HAP-1 (cell line): ENCODE results near the gene ARGLU1.
"Not testable (repeated sequence)": the region's sequence is repeated elsewhere in the genome, so short reads cannot be mapped to it uniquely, and the experiment has no call there.

ENCODE experiments used
- DNase-seq, 2 experiments: peaks; one replicate each; pipeline ENCODE4 v3.0.0-alpha.2; 2016 to 2020; ENCODE audit warnings: low spot score in 2 of 2
- H3K27me3 ChIP-seq: fragments of 250-450 bp; sonication (Bioruptor Pico); 2 replicates; pipeline ENCODE4 v1.5.1; 2020; ENCODE audit warnings: low read depth, mild to moderate bottlenecking, moderate library complexity
- H3K36me3 ChIP-seq: fragments of 250-450 bp; sonication (Bioruptor Pico); replicated peaks from 2 replicates; pipeline ENCODE4 v1.5.1; 2020; ENCODE audit warnings: mild to moderate bottlenecking
- H3K4me1 ChIP-seq: fragments of 250-450 bp; sonication (Bioruptor Pico); 2 replicates; pipeline ENCODE4 v1.5.1; 2020; ENCODE audit warnings: mild to moderate bottlenecking
- H3K4me3 ChIP-seq: fragments of 250-450 bp; sonication (Bioruptor Pico); 2 replicates; pipeline ENCODE4 v1.5.1; 2020; ENCODE audit warnings: mild to moderate bottlenecking, moderate library complexity
- H3K9me3 ChIP-seq: fragments of 250-450 bp; sonication (Bioruptor Pico); 2 replicates; pipeline ENCODE4 v1.5.1; 2020; ENCODE audit warnings: mild to moderate bottlenecking, moderate library complexity
- in situ Hi-C: fragments of 300-500 bp; cut with MboI; formaldehyde crosslinking; loops from 3 replicates; pipeline ENCODE4 v1.14.3; 2020; ENCODE audit warnings: low sequenced_read_pairs, inconsistent platforms, mixed read lengths

ARGLU1 gene

DNA sequence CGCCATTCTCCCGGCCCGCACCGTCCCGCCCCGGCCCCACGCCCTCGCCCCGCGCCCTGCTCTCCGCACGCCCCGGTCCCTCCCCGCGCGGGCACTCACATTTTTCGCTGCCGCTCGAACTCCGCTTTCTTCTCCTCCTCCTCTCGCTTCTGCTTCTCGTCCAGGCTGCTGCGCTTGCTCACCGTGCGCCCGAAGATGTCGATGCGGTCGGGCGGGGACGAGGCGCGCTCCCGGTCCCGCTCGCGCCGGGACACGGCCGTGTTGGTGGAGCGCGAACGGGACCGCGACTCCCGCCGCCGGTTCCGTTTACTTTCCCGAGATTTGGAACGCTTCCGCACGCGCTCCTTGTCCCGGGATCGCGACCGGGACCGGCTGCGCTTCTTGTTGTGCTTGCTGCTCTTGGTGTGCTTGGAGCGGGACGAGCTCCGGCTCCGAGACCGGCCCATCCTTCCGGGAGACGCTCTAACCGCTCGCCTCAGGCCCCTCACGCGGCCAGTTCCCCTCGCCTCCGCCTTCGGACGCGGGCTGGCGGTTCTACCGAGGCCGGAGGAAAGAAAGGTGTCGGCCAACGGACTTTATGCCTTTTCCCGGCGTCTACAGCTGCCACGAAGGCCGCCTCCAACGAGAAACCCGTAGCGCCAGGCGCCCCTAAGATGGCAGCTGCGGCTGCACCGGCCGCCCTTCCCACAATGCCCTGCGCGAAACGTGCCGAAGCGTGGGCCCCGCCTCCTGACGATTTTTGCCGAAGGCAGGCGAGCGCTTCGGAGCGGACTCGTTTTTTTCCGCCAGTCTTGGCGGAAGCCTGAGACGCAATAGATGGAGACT lies at the start of gene ARGLU1:
Gene ARGLU1, minus strand, starts transcription at position 664 of the 825 bp plus-strand sequence. Its CDS starts 218 bp downstream, at position 446.
- Histone ChIP-seq H3K4me3 (peak within 1 kb of the TSS; percentile 94), H3K9me3 (no peaks in the 10 kb centered on the region), H3K36me3 (0 out of 2 replicates have a peak, but pooled peaks cover 3% of the 10 kb centered on the region), H3K27me3 (no peaks in the 10 kb centered on the region), H3K4me1 (peaks cover 27% of the 10 kb centered on the region)
- DNase-seq, result peak; percentile 80 to 94
- in situ Hi-C loops, result loop anchor here (25.0 kb wide), 1 partner anchor 345 kb away; no protein-coding TSS in a partner anchor

- in situ Hi-C loops, result no loop called here
- Histone ChIP-seq H3K9me3 (no peaks in the 10 kb centered on the region), H3K4me3 (no peak overlapping the region), H3K27me3 (peaks cover 13% of the 10 kb centered on the region), H3K4me1 (no peaks in the 10 kb centered on the region), H3K36me3 (no peaks in the 10 kb centered on the region)
- no peak for DNase-seq
Observed at GRCh38 chr13:106617561-106617960, 49.6 kb upstream of the ARGLU1 start.

DNA sequence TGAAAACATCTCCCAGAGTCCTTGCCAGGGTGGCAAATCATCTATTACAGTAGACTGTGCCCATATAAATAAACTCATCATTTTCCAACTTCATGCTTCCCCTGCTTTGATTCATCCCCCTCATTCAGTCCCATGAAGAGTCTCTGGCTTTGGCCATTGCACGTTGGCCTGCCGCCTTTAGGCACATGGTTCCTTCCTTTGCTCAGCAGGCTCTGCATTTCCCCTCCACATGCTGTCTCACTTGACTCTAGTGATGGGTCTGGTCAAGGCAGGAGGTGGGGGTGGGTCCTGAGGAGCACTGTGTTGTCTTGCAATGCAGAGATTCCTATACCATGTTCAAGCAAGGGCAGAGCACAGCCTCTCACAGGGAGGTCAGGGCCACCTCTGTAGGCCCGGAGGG lies 48.8 kb upstream of the ARGLU1 start:
- H3K4me3 ChIP-seq, result no peak overlapping the region
- H3K27me3 ChIP-seq, result peaks cover 5% of the 10 kb centered on the region; the same call in 1 of the 2 replicates
- H3K36me3 ChIP-seq, result no peaks in the 10 kb centered on the region
- DNase-seq, result no peak
- in situ Hi-C loops, result no loop called here
- H3K4me1 ChIP-seq, result no peaks in the 10 kb centered on the region
- no peaks in the 10 kb centered on the region for H3K9me3 ChIP-seq

DNA sequence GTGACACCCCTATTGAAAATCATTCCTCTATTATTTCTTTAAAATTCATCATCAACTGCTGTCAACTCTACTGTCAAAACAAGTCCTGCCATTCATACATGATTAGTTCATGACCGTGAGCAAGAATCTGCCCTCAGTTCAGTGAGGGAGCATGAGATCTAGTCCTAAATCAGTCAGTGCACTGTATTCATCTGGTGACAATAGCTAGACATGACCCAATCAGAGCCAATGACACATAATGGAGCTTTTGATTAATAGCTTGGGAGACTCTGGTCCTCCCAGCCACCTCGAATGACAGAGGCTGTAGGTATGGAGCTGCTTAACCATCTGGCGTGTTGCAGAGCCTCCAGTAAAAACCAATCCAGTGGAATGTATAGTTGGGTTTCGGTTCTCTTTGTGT lies 46.9 kb upstream of the ARGLU1 start:
- no peak for DNase-seq
- no peak overlapping the region for H3K4me3 ChIP-seq
- no peaks in the 10 kb centered on the region for H3K27me3 ChIP-seq
- in situ Hi-C loops, result no loop called here
- H3K4me1 ChIP-seq, result no peaks in the 10 kb centered on the region
- no peaks in the 10 kb centered on the region for H3K36me3 ChIP-seq
- H3K9me3 ChIP-seq, result no peaks in the 10 kb centered on the region

DNA sequence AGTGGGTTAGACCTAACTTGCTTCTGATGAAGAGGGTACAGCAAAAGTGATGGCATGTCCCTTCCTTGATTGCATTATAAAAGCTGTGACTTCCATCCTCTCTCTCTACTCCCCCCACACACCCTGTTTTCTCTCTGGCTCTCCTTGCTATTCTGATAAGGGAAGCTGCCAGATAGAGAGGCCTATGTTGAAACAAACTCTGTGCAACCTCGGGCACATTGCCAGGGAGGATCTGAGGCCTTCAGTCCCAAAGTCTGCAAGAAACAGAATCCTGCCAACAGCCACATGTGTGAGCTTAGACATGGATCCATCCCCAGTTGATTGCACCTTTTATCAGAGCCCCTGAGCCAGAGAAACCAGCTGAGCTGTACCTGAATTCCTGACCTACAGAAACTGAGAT lies 44.8 kb upstream of the ARGLU1 start:
- Histone ChIP-seq H3K9me3 (no peaks in the 10 kb centered on the region), H3K4me3 (no peak overlapping the region), H3K27me3 (no peaks in the 10 kb centered on the region), H3K36me3 (no peaks in the 10 kb centered on the region), H3K4me1 (no peaks in the 10 kb centered on the region)
- DNase-seq, result no peak
- in situ Hi-C loops, result no loop called here

DNA sequence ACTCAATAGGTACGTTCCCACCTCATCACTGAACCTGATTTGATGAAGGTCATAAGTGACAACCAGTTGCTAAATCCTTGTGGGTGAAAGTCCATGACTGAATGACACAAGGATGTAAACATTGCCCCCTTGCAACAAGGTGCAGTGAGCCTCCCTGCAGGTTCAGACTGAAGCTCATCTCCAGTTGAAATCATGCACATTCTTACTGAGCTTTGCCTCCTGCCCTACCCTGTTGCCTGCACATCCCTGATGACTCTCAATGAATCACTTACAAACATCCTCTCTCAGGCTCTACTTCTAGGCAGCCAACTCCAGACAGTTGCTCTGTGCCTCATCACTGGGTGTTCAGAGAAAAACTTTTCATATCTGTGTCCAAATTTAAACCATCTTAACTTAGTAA lies 42.5 kb upstream of the ARGLU1 start:
- H3K36me3 ChIP-seq, result no peaks in the 10 kb centered on the region

DNA sequence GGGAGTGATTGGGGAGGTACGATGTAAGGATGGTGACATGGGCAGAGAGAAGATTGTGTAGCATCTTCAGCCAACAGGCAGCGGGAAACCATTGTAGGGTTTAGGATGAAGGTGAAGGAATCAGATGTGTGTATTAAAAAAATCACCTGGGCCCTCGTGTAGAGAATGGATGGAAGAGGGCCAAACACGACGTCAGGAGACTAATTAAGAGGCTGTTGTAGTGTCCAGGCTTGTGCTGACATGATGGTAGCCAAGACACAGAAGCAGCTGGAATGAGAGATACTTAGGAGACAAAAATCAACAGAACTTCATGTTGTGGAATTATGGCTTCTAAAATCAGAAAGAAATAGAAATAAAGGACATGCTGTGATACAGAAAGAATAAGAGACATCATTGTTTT lies 41.2 kb upstream of the ARGLU1 start:
- in situ Hi-C loops, result no loop called here
- 0 out of 2 replicates have a peak, but pooled peaks cover 2% of the 10 kb centered on the region for H3K27me3 ChIP-seq
- no peaks in the 10 kb centered on the region for H3K36me3 ChIP-seq
- no peaks in the 10 kb centered on the region for H3K4me1 ChIP-seq
- no peak for DNase-seq
- H3K9me3 ChIP-seq, result no peaks in the 10 kb centered on the region
- no peak overlapping the region for H3K4me3 ChIP-seq

More for the DNA sequence above, 42.5 kb upstream of the ARGLU1 start:
- no peaks in the 10 kb centered on the region for H3K9me3 ChIP-seq
- no peak overlapping the region for H3K4me3 ChIP-seq
- no peaks in the 10 kb centered on the region for H3K27me3 ChIP-seq
- in situ Hi-C loops, result no loop called here
- no peaks in the 10 kb centered on the region for H3K4me1 ChIP-seq
- DNase-seq, result no peak

- H3K4me3 ChIP-seq, result no peak overlapping the region
- H3K27me3 ChIP-seq, result 0 out of 2 replicates have a peak, but pooled peaks cover 2% of the 10 kb centered on the region
- in situ Hi-C loops, result no loop called here
- DNase-seq, result no peak
- no peaks in the 10 kb centered on the region for H3K9me3 ChIP-seq
- no peaks in the 10 kb centered on the region for H3K36me3 ChIP-seq
- no peaks in the 10 kb centered on the region for H3K4me1 ChIP-seq
Observed at GRCh38 chr13:106603546-106603945, 35.6 kb upstream of the ARGLU1 start.

GRCh38 chr13:106602178-106602577 lies 34.2 kb upstream of the ARGLU1 start:
- Histone ChIP-seq H3K4me3 (no peak overlapping the region), H3K36me3 (no peaks in the 10 kb centered on the region), H3K4me1 (no peaks in the 10 kb centered on the region), H3K27me3 (0 out of 2 replicates have a peak, but pooled peaks cover 2% of the 10 kb centered on the region), H3K9me3 (no peaks in the 10 kb centered on the region)
- in situ Hi-C loops, result no loop called here
- DNase-seq, result no peak

GRCh38 chr13:106601489-106601888 lies 33.6 kb upstream of the ARGLU1 start:
- no peak for DNase-seq
- Histone ChIP-seq H3K9me3 (no peaks in the 10 kb centered on the region), H3K27me3 (0 out of 2 replicates have a peak, but pooled peaks cover 2% of the 10 kb centered on the region), H3K4me3 (no peak overlapping the region), H3K36me3 (no peaks in the 10 kb centered on the region), H3K4me1 (no peaks in the 10 kb centered on the region)
- in situ Hi-C loops, result no loop called here

DNA sequence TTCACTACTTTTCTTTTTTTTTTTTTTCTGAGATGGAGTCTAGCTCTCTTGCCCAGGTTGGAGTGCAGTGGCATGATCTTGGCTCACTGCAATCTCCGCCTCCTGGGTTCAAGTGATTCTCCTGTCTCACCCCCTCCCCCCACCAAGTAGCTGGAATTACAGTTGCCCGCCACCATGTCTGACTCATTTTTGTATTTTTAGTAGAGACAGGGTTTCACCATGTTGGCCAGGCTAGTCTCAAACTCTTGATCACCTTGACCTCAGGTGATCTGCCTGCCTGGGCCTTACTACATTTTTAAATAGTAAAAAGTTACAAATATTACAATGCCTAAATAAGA lies 32.8 kb upstream of the ARGLU1 start:
- H3K4me3 ChIP-seq, H3K4me1 ChIP-seq, in situ Hi-C loops, DNase-seq, H3K36me3 ChIP-seq, H3K27me3 ChIP-seq, H3K9me3 ChIP-seq: not testable (repeated sequence)

GRCh38 chr13:106599875-106600797 lies 32.2 kb upstream of the ARGLU1 start:
- no peaks in the 10 kb centered on the region for H3K9me3 ChIP-seq
- in situ Hi-C loops, result no loop called here
- H3K4me1 ChIP-seq, result no peaks in the 10 kb centered on the region
- H3K4me3 ChIP-seq, result no peak overlapping the region
- H3K36me3 ChIP-seq, result no peaks in the 10 kb centered on the region
- H3K27me3 ChIP-seq, result 0 out of 2 replicates have a peak, but pooled peaks cover 2% of the 10 kb centered on the region
- no peak for DNase-seq

- no peaks in the 10 kb centered on the region for H3K36me3 ChIP-seq
- H3K4me1 ChIP-seq, result no peaks in the 10 kb centered on the region
- no peak overlapping the region for H3K4me3 ChIP-seq
- H3K27me3 ChIP-seq, result no peaks in the 10 kb centered on the region
- in situ Hi-C loops, result no loop called here
- DNase-seq, result no peak
- no peaks in the 10 kb centered on the region for H3K9me3 ChIP-seq
Observed at GRCh38 chr13:106597749-106598395, 29.9 kb upstream of the ARGLU1 start.
